ENCODE measurements around the gene ARHGAP6. TPM values are rescaled to one million over a fixed set of nuclear protein-coding genes. Genes with fewer than 3 reads are reported as not detected.

ARHGAP6 gene
- total and polyA plus RNA-seq, 11 donors = 2.1 to 6.6 (median 2.5) TPM

- Histone ChIP-seq H3K9me3 (no peaks in the 10 kb centered on the region), H3K4me3 (no peak overlapping the region), H3K27me3 (peaks cover 0 to 4% (median 0%) of the 10 kb centered on the region in 9 donors), H3K4me1 (peaks cover 0 to 2% (median 0%) of the 10 kb centered on the region in 12 donors), H3K27ac (peak overlapping the region in 1 of 12 donors; percentile 19), H3K36me3 (no peaks in the 10 kb centered on the region)
- 60 to 73% (median 65%) methylated on average over 3 of the region's 3 CpGs for whole genome bisulfite sequencing, 4 donors
- intact Hi-C loops (cut with DNase I) = no loop called here
- TF ChIP-seq CTCF (IDR thresholded peaks at IDR 0.05) (no peak), POLR2A (IDR thresholded peaks at IDR 0.05) (no peak)
- ATAC-seq (no peak), DNase-seq (no peak)
Measured at GRCh38 chrX:11481035-11481434, 184.7 kb downstream of the ARHGAP6 start.

GRCh38 chrX:11480626-11481025, 185.1 kb downstream of the ARHGAP6 start:
- H3K4me1 ChIP-seq = peaks cover 0 to 2% (median 0%) of the 10 kb centered on the region in 12 donors
- DNase-seq = no peak
- intact Hi-C loops (cut with DNase I) = no loop called here
- H3K4me3 ChIP-seq = no peak overlapping the region
- ATAC-seq = peak in 2 of 4 donors; percentile 41 to 45
- no peaks in the 10 kb centered on the region for H3K9me3 ChIP-seq
- TF ChIP-seq CTCF (IDR thresholded peaks at IDR 0.05) = no peak
- no peak for TF ChIP-seq POLR2A (IDR thresholded peaks at IDR 0.05)
- H3K27ac ChIP-seq = peak overlapping the region in 1 of 12 donors; percentile 42
- H3K27me3 ChIP-seq = peaks cover 0 to 4% (median 0%) of the 10 kb centered on the region in 9 donors
- no peaks in the 10 kb centered on the region for H3K36me3 ChIP-seq

GRCh38 chrX:11478911-11479310, 186.8 kb downstream of the ARHGAP6 start:
- intact Hi-C loops (cut with DNase I) = no loop called here
- ATAC-seq = no peak
- no peak overlapping the region for H3K4me3 ChIP-seq
- H3K27me3 ChIP-seq = no peaks in the 10 kb centered on the region
- H3K9me3 ChIP-seq = no peaks in the 10 kb centered on the region
- H3K36me3 ChIP-seq = no peaks in the 10 kb centered on the region
- 62 to 91% (median 87%) methylated on average over 3 of the region's 3 CpGs for WGBS, 4 donors
- no peak for DNase-seq
- no peak for TF ChIP-seq POLR2A (IDR thresholded peaks at IDR 0.05)
- no peak for TF ChIP-seq CTCF (IDR thresholded peaks at IDR 0.05)
- peaks cover 0 to 2% (median 0%) of the 10 kb centered on the region in 12 donors for H3K4me1 ChIP-seq
- H3K27ac ChIP-seq = no peak overlapping the region

GRCh38 chrX:11478026-11478425, 187.7 kb downstream of the ARHGAP6 start:
- ATAC-seq (no peak), DNase-seq (no peak)
- Histone ChIP-seq H3K4me1 (peaks cover 0 to 2% (median 0%) of the 10 kb centered on the region in 12 donors), H3K9me3 (no peaks in the 10 kb centered on the region), H3K36me3 (no peaks in the 10 kb centered on the region), H3K27ac (no peak overlapping the region), H3K4me3 (no peak overlapping the region), H3K27me3 (no peaks in the 10 kb centered on the region)
- intact Hi-C loops (cut with DNase I) = no loop called here
- 83 to 100% (median 90%) methylated on average over 1 of the region's 1 CpG for WGBS, 4 donors
- TF ChIP-seq CTCF (IDR thresholded peaks at IDR 0.05) = no peak
- TF ChIP-seq POLR2A (IDR thresholded peaks at IDR 0.05) = no peak

Measured in heart left ventricle (tissue), 16 donors.